Neural cell (in vitro differentiated cells): ENCODE measurements around the gene GTF2E1. TPM values are rescaled to one million over a fixed set of nuclear protein-coding genes. Genes with fewer than 3 reads are reported as not detected.

Source experiments
- polyA plus RNA-seq: library from polyadenylated mRNA; depleted of rRNA; stranded (reverse); fragments of >200 nt; gene quantifications from 2 replicates; pipeline ENCODE4 v1.2.3, GENCODE V29; 2014
- small RNA-seq, 3 experiments: library from RNA; depleted of rRNA; stranded (forward); fragments of <200 nt; gene quantifications; one replicate each; pipeline ENCODE3, GENCODE V24; 2012

The GTF2E1 gene
- polyA plus RNA-seq, 1 donor from 2014 or later, result 25.1 TPM

Small RNA genes lying within 50 kb of the gene (small RNA-seq; reads per million reads assigned to genes)
- gene MTCO1P29 (0 reads per million in 3 experiments), gene MTCO2P29 (0 reads per million in 3 experiments)

Other genes with a start within 250 kb of the GTF2E1 start
- 154 and 170 TPM in 2 replicates for gene NDUFB4, start 146.4 kb upstream of the GTF2E1 start, polyA plus RNA-seq
- 1.3 TPM in 1 of 2 replicates, not detected in the other for gene HGD, start 60.5 kb upstream of the GTF2E1 start, polyA plus RNA-seq
- gene RABL3, start 228 bp upstream of the GTF2E1 start, polyA plus RNA-seq, result 14.7 and 19.0 TPM in 2 replicates
- 7.6 and 9.3 TPM in 2 replicates for gene STXBP5L, start 165.5 kb downstream of the GTF2E1 start, polyA plus RNA-seq